Peyer's patch (tissue), 4 donors: ENCODE measurements around the gene RAVER1.

Experiments
- POLR2A ChIP-seq, 2 donors: fragments of 450-650 bp; IDR thresholded peaks; one replicate each; pipeline ENCODE4 v1.5.1; 2017; ENCODE audit warnings: antibody characterized with exemption in 2 of 2, mild to moderate bottlenecking in 2 of 2, moderate library complexity in 2 of 2
- TF ChIP-seq, protein P1 (sequence below), 6 experiments: fragments of 450-650 bp in 4 of 6; fragments of 200-600 bp in 2 of 6; sonication (generic) in 1 of 6; IDR thresholded peaks; one replicate each; pipeline ENCODE4 v1.5.1; 2017 to 2019; ENCODE audit warnings: antibody characterized with exemption in 6 of 6, mild to moderate bottlenecking in 3 of 6, moderate library complexity in 1 of 6

- TF ChIP-seq, protein P1, sequence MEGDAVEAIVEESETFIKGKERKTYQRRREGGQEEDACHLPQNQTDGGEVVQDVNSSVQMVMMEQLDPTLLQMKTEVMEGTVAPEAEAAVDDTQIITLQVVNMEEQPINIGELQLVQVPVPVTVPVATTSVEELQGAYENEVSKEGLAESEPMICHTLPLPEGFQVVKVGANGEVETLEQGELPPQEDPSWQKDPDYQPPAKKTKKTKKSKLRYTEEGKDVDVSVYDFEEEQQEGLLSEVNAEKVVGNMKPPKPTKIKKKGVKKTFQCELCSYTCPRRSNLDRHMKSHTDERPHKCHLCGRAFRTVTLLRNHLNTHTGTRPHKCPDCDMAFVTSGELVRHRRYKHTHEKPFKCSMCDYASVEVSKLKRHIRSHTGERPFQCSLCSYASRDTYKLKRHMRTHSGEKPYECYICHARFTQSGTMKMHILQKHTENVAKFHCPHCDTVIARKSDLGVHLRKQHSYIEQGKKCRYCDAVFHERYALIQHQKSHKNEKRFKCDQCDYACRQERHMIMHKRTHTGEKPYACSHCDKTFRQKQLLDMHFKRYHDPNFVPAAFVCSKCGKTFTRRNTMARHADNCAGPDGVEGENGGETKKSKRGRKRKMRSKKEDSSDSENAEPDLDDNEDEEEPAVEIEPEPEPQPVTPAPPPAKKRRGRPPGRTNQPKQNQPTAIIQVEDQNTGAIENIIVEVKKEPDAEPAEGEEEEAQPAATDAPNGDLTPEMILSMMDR (IDR thresholded peaks at IDR 0.05) = no peak
- TF ChIP-seq POLR2A (IDR thresholded peaks at IDR 0.05) = no peak
Measured at GRCh38 chr19:10338940-10339339, 5.6 kb upstream of the RAVER1 start.
